IPS-18c (cell line): ENCODE data around the gene TRIOBP.
"Not testable (repeated sequence)": the region's sequence is repeated elsewhere in the genome, so short reads cannot be mapped to it uniquely, and the experiment has no call there.

Experiments used
- H3K4me3 ChIP-seq: 2 replicates; pipeline ENCODE4 v1.7.0; 2013; ENCODE audit warnings: low read depth, mild to moderate bottlenecking, low read length, moderate library complexity; ENCODE audit not compliant: insufficient read depth
- H3K9me3 ChIP-seq: one replicate; pipeline ENCODE4 v1.6.1; 2013; ENCODE audit warnings: mild to moderate bottlenecking, low read length, moderate library complexity; ENCODE audit not compliant: control insufficient read depth, insufficient read depth

TRIOBP gene

GRCh38 chr22:37771702-37772427 lies 75.0 kb downstream of the TRIOBP start:
- Histone ChIP-seq H3K9me3 (no peaks in the 10 kb centered on the region), H3K4me3 (no peak overlapping the region; the same call in 1 of the 2 replicates)

- Histone ChIP-seq H3K4me3 (no peak overlapping the region), H3K9me3 (peaks cover 4% of the 10 kb centered on the region)
These were observed 77.9 kb downstream of the TRIOBP start for GRCh38 chr22:37774728-37775127.

DNA sequence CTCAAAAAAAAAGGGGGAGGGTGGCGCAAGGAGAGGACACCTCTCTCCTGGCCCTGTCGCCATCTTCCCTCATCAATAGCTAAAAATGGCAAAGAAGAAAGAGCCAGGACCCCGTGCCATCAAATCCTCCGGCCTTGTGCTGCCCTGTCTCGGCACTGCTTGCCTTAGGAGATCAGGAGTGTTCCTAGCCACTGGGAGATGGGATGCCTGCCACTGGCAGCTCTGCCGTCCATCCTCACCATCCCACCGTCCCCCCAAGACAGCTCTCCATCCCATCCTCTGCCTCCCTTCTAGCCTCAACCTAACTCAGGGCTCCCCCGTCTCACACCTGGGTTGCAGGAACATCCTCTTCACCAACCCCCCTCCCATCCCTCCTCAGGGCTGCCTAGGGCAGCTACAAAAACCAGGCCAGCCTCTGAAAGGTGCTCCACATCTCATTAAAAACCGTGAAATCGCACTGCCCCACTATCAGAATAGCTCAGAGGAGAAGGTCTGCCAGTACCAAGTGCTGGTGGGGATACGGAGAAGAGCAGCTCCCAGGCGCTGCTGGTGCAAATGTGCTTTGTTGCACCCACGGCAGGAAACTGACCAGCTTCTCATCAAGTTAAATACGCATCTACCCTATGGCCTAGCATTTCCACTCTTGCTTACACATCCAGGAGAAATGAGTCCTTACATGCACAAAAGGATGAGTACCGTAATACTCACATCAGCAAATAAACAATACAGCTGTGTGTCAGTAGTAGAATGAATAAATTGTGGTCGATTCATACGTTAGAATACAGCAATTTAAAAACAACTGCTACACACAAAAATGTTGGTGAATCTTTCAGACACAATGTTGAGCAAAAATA lies 79.2 kb downstream of the TRIOBP start:
- H3K9me3 ChIP-seq = peaks cover 4% of the 10 kb centered on the region
- no peak overlapping the region for H3K4me3 ChIP-seq

DNA sequence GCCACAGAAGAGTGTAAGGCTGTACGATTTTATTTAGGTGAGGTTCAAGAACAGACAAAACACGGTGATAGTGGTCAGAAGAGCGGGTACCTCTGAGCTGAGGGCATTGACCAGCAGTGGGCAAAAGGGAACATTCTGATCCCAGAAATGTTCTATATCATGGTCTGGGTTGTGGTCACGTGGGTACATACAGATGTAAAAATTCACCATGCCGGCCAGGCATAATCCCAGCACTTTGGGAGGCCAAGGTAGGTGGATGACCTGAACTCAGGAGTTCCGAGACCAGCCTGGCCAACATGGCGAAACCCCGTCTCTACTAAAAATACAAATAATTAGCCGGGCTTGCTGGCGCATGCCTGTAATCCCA lies 79.8 kb downstream of the TRIOBP start:
- Histone ChIP-seq H3K9me3 (peaks cover 4% of the 10 kb centered on the region), H3K4me3 (no peak overlapping the region)

- no peak overlapping the region for H3K4me3 ChIP-seq
- peaks cover 4% of the 10 kb centered on the region for H3K9me3 ChIP-seq
These were observed 80.4 kb downstream of the TRIOBP start for GRCh38 chr22:37777122-37777687.

GRCh38 chr22:37778370-37779009 lies 81.6 kb downstream of the TRIOBP start:
- Histone ChIP-seq H3K4me3 (no peak overlapping the region), H3K9me3 (peaks cover 4% of the 10 kb centered on the region)

DNA sequence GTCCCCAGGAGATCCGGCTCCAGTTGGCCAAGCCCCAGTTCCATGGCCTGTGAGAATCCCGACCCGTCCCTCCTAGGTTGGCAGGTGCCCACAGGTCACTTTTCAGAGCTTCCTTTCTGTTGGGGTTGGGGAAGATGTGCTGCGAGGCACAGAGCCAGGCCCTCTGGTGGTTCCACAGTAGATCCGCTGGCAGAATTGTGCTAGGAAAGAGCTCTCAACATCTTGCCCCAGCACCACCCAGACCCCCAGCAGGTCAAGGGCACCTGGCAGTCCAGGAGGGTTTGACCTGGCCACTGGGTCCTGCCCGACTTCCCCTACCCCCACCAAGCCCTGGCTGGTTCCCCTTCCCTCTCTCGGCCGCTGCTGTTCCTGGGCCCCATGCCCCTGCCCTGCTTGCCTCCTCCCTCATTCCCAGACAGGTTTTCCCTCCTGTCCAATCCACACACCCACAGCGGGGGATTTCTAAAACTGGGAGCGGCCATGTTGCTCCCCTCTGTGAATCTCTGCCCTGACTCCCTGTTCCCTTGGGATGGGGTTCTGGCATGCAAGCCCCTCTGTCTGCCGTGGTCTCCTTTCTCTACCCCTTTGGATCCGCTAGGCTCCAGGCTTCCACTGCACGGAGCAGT lies 84.7 kb downstream of the TRIOBP start:
- Histone ChIP-seq H3K4me3 (no peak overlapping the region), H3K9me3 (peaks cover 4% of the 10 kb centered on the region)

- no peak overlapping the region for H3K4me3 ChIP-seq
- peaks cover 3% of the 10 kb centered on the region for H3K9me3 ChIP-seq
These were observed 85.7 kb downstream of the TRIOBP start for GRCh38 chr22:37782340-37783168.

DNA sequence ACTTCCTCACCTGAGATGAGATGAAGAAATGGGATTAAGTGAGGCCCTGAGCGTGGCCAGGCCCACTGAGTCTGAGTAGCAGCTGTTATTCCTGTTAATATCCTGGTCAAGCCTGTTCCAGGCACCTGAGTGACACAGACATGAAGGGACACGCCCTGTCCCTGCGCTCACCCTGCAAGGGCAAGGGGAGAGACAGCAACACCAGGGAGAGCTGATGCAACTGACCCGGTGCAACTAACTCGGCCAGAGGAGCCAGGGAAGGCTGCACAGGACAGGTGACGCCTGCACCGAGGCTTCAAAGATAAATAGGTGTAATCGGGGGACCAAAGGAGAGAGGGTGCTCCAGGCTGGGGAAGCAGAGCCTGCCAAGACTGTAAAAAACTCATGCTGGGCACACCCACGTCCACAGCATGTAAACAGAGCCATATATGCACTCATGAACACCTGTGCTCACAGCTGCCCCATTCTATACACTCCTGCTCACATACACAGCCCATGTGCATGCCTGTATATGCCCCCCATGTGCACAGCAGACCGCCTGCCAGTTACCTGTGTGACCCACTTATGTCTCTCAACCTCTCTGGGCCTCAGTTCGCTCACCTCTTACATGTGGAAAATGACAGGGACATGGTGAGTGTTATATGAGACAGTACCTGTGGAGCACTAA lies 88.1 kb downstream of the TRIOBP start:
- Histone ChIP-seq H3K9me3 (no peaks in the 10 kb centered on the region), H3K4me3 (no peak overlapping the region)

GRCh38 chr22:37790234-37790633 lies 93.4 kb downstream of the TRIOBP start:
- no peak overlapping the region; the same call in 1 of the 2 replicates for H3K4me3 ChIP-seq
- H3K9me3 ChIP-seq = no peaks in the 10 kb centered on the region

- H3K4me3 ChIP-seq = no peak overlapping the region
- no peaks in the 10 kb centered on the region for H3K9me3 ChIP-seq
These were observed 95.6 kb downstream of the TRIOBP start for GRCh38 chr22:37792494-37792893.

GRCh38 chr22:37794376-37794775 lies 97.5 kb downstream of the TRIOBP start:
- no peak overlapping the region for H3K4me3 ChIP-seq
- no peaks in the 10 kb centered on the region for H3K9me3 ChIP-seq

GRCh38 chr22:37796079-37796478 lies 99.2 kb downstream of the TRIOBP start:
- H3K4me3 ChIP-seq = no peak overlapping the region
- H3K9me3 ChIP-seq = no peaks in the 10 kb centered on the region

DNA sequence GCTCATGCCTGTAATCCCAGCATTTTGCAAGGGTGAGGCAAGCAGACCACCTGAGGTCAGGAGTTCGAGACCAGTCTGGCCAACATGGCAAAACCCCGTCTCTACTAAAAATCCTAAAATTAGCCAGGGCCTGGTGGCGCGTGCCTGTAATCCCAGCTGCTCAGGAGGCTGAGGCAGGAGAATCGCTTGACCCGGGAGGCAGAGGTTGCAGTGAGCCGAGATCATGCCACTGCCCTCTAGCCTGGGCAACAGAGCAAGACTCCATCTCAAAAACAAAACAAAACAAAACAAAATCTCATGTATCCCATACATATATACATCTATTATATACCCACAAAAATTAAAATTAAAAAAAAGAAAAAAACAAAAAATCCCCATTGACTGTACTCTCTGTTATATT lies 100.4 kb downstream of the TRIOBP start:
- H3K9me3 ChIP-seq, H3K4me3 ChIP-seq: not testable (repeated sequence)

- no peak overlapping the region for H3K4me3 ChIP-seq
- H3K9me3 ChIP-seq = no peaks in the 10 kb centered on the region
These were observed 101.1 kb downstream of the TRIOBP start for GRCh38 chr22:37797874-37798500.

GRCh38 chr22:37799979-37800378 lies 103.1 kb downstream of the TRIOBP start:
- not testable (repeated sequence) for H3K4me3 ChIP-seq, H3K9me3 ChIP-seq
